Dedifferentiated amniotic fluid mesenchymal stem cell (primary cell): Measurements from ENCODE around the gene HOXB3.

Experiments used
- DNase-seq: peaks from one replicate; pipeline ENCODE4 v3.0.0-alpha.2; 2016; ENCODE audit errors: extremely low spot score

The HOXB3 gene

DNA sequence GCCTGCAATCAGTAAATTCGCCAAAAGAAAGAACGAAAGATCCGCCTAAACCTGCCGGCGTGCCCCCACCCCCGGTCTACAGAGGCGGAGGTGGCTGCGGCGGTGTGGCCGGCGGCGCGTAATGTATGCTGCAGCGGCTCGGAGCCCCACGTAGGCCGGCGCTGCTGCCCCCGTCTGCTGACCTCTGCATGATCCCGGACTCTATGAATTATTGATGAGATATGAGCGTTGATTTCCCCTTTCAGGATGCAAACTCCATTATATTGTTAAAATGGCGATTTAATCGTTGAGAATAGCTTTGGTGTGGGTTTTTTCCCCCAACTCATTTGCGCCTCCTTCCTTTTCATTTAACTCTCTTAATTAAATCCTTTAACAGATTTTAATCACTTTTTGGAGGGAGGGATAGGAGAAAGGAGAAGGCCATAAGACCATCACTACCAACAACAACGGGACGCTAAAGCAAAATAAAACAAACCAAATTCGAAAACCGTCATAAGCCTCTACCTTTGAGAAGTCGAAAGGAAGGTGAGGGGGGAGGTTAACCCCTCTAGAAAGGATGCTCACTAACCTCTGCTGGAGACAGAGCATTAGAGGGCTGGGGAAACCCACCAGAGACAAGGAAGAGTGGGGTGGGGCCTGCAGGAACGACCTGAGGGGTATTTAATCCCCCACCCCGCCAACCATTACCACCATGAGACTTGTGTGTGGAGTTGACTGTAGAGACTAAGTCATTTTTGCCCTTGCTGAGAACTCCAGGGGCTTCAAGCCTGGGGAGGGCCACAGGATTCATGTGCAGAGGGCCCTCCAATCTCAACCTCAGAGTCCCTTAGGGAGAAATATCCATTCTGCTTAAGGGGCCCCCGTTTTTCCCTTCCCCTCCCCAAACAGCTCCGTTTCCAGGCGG is 3.4 kb downstream of the HOXB3 start:
- DNase-seq: no peak

- DNase-seq: no peak
These were observed 5.8 kb downstream of the HOXB3 start for GRCh38 chr17:48584223-48584741.

DNA sequence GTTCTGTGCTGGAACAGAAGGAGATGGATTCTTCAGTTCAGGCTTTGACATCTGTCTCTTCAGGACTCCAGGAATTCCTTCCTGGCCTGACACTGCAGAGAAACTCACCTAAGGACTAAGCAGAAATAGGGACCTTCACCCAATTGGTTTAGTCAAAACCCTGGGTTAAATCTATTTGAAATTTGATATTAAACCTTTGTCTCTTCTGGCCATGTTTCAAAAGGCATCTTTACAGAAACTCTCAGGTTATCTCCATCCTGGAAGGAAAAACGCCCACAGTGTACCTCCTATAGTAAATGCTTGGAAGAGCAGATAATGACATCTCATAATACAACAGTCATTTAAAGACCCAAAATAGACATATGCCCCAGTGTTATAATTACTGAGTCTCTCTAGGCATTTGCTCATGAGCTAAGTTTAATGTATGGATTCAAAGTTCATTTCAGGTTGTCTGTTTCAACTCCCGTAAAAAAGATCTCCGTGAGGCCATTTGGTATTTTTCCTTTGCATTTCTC is 6.3 kb downstream of the HOXB3 start:
- DNase-seq: no peak

DNA sequence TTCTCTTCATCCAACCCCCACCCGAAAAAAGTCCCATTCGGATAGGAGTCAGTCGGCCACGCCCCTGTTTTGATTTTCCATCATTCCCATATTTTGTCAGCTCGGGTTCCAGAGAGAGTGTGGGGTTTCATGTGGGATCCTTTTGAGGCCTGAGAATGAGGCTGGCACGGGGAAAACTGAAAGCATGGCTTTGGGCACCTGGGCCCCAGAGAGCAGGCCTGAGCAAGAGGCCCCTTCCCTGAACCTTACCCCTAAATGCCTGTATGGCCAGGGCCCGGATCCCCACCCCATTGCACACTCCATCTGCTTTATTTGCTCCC is 7.3 kb downstream of the HOXB3 start:
- no peak for DNase-seq

DNA sequence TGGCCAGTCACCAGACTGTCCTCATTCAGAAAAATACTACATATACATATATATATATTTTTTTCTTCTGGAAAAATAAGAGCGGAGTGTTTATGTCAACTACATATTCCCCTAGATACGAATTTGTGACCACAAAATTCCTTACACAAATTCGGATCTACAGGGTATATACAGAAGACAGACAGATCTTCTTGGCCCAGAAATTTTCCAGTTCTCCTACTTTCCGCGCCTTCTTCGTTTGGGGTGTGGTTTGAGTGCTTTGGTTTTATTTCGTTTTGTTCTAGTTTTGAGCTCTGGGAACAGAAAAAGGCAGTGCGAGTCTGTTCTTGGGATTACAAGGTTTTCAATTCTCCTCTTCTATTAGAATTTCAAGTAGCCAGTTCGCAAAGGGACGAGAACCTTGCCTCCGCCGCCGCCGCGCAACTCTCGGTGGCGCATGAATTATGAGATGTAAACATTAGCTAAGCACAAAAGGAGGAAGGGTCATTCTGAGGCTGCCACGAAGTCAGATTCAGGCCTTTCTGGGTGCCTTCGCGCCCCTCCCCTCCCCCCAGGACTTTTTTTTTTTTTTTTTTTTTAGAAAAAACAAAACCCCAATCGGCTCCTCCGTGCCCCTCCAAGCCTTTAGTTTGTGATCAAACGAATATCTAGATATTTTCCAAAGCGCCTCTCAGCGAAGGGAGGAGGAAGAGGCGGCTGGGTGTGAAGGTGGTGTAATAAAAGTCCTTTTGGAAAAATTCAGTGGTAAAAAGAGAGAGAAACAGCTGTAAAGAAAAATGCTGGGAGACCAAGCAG is 10.1 kb downstream of the HOXB3 start:
- no peak for DNase-seq

DNA sequence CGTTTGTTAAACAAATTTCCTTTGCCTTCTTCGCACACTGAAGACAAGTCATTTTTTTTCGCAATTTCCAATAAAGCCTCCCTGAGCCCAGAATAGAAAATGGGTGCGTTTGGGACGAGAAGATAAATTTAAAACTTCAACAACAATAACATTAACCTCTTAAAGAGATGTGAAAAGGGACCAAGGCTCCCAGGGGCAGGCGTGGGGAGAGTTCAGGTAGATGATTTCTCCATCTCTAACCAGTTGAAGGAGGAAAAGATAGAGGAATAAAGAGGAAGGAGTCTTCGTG is 10.6 kb downstream of the HOXB3 start:
- DNase-seq: no peak

DNA sequence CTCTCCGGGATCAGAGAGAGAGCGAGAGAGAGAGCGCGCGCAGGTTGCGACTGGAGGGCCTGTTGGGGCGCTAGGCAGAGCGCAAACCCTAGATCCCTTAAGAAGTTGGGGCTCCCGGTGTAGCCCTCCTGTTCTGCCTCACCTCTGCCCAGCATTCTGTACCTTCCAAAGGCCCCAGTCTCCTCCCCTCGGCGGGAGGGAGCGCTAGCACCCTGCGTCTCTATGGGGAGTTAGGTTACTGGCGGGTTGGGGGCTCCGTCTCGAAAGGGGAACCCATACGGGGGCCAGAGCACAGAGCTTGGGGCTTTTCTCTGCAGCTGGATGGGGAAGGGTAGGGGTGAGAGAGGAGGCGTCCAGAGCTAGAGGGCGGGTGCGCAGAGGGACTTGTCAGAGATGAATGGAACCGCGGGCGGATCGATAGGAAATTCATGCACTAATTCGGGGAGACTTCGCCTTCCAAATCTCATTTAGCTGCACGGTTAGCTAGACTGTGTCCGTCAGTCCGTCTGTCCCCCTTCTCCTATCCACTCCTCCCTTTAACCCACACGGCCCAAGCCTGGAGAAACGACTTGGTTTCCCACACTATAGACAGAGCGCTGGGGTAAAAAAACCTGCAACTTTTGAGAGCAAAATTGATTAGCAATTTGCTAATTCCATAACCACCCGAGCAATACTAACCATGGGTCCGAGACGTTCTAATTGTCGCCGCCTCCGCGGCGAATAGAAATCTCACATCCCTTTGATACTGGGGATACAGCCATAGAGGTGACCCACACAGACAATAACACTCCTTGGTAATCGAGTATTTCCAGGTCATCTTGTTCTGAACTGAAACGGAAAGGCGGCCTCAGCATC is 11.2 kb downstream of the HOXB3 start:
- DNase-seq: no peak

GRCh38 chr17:48577946-48578615 is 12.0 kb downstream of the HOXB3 start, which contains the start of gene HOXB4:
Gene HOXB4 (minus strand): TSS chr17:48578350. CDS start chr17:48578319, 31 bp downstream.
- no peak for DNase-seq

DNA sequence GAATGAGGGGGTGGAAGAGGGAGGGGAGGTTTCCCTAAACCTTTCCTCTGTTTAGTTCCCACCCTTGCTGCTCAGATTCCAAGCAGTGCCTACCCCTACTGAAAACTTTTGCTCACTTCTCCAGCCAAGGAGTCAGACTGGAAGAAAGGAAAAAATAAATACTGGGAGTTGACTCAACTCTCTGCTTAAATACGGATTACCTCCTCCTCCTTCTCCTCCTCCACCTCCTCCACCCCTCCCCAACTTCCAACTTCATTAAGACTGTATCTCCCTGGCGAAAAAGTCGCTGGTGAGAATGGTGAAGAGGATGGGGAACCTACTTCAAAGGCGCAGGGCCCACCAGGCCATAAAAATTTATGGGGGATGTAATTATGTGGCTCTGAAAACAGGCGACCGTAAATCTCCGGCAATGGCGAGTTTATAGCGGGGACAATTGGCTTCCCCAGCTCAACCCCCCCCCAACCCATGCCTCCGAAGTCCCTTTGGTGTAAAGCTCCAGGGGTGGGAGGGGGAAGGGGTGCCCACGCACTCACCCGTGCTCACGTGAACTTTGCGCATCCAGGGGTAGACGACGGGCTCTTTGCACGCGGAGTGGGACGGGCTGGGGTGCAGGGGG is 12.6 kb downstream of the HOXB3 start:
- DNase-seq: no peak

- no peak for DNase-seq
These were observed 13.3 kb downstream of the HOXB3 start for GRCh38 chr17:48576479-48577309.

GRCh38 chr17:48575673-48576478 is 14.2 kb downstream of the HOXB3 start:
- DNase-seq: no peak

DNA sequence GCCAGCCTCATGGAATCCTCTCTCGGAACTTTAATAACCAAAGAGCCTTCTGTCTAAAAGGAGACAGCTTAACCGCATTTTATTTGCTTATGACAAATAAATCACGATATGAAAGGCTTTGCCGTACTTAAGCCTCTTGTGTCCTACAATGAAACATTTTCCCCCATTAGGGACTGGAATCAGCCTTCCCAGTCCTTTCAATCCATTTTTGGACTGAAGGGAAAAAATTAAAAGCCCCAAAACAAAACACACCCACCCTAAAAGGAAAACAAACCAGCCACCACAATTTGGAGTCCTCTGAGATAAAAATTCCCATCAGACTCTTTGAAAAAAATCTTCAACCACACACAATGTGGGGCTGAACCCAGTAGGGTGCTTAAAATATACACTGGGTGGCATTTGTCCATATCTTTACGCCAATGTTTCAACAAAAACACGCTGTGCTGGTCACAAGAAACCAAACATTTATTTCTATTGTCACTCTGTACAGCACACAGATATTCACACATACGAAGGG is 14.9 kb downstream of the HOXB3 start:
- no peak for DNase-seq

GRCh38 chr17:48574505-48575065 is 15.5 kb downstream of the HOXB3 start:
- DNase-seq: no peak

DNA sequence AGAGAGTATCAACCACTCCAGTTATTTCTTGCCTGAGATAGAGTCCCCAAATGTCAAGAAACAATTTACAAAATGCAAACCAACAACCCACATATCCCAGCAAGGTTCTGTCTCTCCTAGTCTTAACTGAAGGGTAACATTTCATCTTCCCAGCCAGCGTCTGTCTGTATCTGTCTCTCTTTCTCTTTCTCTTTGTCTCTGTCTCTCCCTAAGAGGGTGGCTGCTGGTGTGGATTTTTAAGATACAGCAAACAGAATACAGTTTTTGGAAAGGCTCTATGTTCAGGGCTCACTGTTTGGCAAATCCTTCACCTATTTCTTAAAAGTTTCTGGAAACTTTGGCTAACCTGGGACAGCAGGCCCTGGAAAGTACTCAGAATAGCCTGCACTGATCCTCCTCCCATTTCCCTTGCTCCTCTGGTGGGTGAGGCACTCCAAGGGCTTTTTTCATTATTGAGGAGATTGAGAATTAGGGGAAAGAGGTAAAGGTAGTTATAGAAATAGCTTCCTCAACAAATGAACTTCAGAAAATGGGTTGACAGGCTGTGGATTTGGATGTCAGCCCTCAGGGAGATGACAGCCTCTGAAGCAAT is 18.1 kb downstream of the HOXB3 start:
- DNase-seq: no peak

GRCh38 chr17:48571024-48571818 is 18.8 kb downstream of the HOXB3 start:
- no peak for DNase-seq

DNA sequence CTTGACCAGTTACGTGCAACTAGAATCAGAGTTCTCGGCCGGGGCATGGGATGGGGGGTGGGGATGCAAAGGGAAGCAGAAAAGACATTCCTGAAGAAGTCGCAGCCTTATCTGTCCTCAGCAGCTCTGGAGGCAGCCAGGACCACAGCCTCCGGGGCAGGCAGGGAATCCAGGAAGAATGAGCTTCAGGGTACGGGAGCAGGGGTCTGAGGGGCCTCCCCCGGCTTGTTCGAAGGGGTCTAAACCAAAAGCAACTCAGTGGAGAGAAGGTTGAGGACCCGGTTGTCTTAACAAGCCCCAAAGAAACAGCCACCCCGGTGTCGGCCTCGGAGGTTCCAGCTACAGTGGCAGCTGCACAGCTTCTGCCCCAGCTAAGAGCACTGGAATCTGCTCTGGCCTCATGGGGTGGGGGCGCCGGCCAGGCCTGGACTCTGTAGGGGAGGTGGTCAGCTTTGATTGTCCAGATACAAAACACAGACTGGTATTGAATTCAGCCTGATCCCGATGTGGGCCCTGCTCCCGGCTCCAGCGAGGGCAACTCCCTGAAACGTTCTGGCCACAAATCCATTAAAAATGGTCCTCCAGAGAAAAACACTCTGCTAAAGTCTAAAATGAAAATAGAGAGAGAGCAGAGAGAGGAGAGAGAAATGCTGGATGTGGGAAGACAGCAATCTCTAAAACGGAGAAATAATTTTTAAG is 19.6 kb downstream of the HOXB3 start:
- DNase-seq: no peak
